HG02938 (cell line): ENCODE measurements around the gene RASD1.

ENCODE experiments used
- ATAC-seq: cut with Tn5 transposase; IDR thresholded peaks from one replicate; pipeline ENCODE4 v1.9.1; 2021; ENCODE audit warnings: mild to moderate bottlenecking, moderate library complexity; ENCODE audit not compliant: unreplicated experiment

The RASD1 gene

DNA sequence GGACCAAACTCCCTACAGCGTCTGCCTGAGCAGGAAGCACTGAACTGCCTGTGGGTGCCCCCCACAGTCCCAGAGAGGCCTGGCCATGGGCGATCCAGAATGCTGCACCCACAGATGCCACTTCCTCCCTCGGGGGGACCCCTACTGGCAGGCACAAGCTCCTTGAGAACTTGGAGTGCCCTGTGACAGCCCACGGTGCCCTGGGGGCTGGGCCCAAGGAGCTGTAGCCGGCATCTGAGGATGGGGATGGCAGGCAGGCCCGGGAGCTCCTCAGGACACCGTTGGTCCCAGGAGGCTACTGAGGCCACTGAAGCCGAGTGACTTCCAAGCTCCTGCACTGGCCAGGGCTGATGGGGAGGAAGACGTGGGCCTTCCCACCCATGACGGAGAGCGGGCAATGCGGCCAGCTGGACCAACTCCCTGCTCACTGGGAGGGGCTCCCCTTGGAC lies 15.1 kb upstream of the RASD1 start:
- no peak for ATAC-seq

DNA sequence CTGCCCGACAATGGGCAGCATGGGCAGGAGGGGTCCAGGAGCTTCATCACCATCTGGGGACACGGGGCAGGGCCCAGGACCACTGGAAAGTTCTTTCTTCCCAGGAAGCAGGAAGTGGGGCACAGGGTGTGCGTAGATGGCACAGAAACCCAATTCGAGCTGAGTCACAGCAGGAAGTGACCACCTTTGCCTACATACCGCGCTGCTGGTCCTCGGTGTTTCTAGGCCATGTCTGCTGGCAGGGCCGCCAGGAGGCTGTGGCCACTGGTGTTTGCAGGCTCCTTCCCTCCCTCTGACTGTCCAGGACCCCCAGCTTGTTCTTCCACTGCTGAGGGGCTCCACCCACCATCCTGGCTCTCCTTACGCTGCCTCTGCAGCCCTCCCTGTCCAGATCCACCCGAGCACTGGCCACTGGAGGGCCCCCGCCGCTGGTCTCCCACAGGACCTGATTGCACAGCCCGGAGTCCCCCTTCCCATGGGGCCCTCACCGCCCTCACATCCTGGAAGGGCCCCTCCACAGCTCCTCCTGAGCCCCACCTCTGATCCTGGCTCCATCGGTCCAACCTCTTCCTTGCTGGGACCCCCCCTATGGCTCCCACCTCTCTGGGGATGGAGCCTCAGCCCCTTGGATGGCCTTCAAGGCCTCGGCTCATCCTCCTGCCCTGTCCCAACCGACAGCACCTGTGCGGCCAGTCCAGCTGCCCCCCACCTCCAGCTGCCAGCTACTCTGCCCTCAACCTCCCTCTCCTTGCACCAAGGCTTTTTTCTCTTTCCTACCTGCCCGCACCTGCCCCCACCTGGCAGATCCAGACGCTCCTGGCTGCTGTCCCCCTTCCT lies 14.5 kb upstream of the RASD1 start:
- ATAC-seq: no peak

- no peak for ATAC-seq
Measured at GRCh38 chr17:17509601-17510425, 13.6 kb upstream of the RASD1 start.

DNA sequence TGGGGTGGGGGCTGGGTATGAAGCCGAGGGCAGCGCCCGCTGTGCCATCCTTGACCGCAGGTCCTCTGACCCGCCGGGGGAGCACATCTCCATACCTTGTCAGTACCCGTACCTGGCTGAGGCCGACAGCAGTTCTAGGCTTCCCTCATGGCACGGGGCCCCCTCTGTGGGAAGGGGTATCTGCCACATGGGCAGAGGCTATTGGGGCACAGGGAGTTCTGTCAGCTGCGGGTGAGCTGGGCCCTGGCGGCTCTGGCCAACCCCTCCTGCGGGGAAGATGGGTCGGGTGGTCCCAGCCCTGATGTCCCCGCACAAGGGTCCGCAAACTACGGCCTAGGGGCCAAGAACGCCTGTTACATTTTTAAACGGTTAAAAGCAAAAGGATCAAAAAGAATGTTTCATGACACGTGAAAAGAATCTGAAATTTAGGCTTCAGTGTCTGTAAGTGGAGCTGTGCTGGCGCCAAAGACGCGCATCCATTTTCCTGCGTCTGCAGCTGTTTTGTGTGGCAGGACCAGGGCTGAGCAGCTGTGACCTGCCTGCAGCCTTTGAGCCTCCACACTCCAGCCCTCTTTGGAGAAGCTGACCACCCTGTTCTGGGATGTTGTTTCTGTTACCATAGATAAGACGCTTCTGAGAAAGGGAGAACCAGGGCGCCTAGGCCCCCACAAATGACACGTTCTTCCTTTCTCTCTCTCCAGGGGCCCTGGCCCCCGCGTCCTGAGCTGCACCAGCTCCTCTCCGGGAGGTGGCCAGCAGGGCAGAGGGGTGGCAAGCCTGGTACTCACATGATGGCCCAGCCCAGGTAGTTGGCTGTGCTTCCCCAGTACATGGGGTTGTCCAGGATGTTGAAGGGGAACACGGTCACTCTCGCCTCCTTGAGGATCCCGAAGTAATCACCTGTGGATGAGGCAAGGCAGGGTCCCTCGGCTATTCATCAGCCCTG lies 12.7 kb upstream of the RASD1 start:
- ATAC-seq: no peak

GRCh38 chr17:17508019-17508535 lies 11.9 kb upstream of the RASD1 start:
- no peak for ATAC-seq

GRCh38 chr17:17507465-17508011 lies 11.3 kb upstream of the RASD1 start:
- no peak for ATAC-seq

- ATAC-seq: no peak
Measured at GRCh38 chr17:17506893-17507464, 10.8 kb upstream of the RASD1 start.

- no peak for ATAC-seq
Measured at GRCh38 chr17:17506181-17506741, 10.1 kb upstream of the RASD1 start.

GRCh38 chr17:17505610-17506171 lies 9.5 kb upstream of the RASD1 start:
- no peak for ATAC-seq

DNA sequence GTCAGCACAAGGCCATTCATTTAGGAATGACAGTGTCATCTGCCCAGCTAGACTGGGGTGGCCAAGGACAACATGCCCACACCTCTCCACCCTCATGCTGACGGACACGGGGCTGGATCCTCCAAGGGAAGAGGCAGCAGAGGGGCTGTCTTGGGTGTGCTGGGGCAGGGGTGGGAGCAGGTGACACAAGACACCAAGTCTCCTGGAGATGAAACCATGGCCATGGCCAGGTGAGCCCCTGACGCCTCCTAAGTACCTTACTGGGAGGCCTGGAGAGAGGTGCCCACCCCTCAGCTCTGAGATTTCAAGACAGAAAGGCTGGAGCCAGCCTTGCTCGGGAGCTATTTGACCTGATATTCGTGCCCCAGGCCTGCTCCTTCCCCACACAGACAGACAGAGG lies 9.0 kb upstream of the RASD1 start:
- no peak for ATAC-seq

DNA sequence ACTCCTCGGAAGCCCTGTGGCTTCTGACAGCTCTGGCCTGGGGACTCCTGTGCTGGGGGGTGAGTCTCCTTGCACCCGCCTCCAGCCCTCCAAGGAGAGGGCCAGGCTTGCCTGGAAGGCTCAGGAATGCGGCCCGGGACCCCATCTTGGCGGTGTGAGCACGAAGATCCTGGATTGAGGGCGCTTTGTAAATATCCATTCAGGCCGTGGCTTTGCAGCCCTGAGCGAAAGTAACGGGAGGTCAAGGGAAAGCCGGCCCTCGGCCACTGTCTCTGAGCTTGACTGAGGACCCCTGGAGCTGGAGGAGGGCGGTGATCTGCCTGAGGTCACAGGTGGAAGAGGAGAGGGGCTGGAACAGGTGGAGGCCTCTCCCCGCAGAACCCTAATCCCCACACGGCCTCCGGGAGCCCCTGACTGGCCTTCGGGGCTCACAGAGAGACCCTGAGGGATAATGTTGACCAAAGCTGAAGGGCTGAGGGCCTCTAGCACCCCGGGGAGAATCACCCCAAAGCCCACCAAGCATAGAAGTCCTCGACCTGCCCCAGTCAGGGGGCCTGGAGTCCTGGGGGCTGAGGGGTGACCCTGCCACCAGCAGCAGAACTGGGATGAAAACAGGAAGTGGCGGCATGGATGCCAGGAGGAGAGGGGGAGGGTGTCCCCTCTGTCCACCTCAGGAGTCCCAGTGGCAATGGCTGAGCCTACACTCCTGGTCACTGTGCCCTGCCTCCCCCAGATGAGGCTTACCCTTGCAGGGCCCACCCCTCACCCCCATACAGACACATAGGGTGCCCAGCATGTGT lies 8.3 kb upstream of the RASD1 start:
- ATAC-seq: no peak

- ATAC-seq: no peak
Measured at GRCh38 chr17:17503566-17504130, 7.5 kb upstream of the RASD1 start.

DNA sequence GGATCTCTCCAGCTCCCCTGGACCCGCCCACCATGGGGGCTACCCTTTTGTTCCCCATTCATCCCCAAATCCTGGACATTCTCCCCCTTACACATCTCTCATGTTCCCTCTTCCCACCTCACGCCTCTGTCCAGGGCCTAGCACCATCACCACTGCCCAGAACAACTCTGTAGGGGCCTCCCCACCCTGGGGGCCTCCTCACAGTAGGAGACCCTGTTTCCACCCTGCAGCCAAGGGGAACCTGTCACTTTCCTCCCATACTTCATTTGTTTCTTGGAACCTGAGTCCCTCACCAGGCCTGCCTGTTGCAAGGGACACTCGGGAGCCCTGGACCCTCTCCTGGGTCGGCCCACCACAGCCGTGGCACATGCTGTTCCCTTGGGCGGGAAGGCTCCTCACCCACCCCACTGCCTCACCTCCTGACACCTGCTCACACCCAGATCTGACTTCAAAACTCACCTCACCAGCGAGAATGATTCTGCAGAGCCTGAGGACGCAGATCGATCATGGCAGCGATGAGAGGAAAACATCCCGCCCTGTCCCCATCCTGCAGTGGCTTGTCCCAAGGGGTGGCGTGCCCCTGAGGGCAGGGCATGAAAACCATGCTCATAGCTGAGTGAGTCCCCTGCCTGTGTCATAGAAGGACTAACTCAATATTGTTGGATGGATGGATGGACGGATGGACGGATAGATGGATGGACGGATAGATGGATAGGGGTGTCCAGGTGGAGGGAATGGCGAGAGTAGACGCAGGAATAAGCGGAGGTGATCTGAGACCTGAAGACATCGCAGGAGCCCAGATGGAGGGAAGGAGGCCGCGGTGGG lies 6.8 kb upstream of the RASD1 start:
- no peak for ATAC-seq

DNA sequence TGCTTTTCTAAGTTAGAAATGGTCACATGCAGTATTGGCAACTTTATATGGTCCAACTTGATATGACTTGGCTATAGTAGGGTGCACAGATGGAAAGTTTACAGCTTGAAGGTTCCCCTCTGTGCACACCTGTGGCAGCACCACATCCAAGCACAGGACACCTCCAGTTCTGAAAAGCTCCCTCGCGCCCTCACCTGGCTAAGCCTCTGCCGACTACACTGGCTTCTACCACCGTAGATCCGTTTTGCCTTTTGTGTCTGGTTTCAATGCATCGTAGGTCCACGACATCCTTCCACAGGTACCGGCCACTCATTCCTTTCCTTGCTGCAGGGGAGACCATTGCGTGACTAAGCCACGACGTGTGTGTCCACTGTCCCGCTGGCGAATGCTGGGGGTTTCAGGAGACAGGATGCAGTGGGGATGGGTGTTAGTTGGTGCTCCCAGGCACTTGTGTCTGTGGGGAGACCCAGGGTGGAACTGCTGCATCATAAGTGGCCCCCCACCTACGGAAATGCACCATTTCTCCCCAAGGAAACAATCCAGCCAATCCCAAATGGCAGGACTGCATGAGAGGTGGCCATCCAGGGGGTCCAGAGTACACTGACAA lies 4.9 kb upstream of the RASD1 start:
- no peak for ATAC-seq

- ATAC-seq: no peak
Measured at GRCh38 chr17:17499402-17500145, 3.4 kb upstream of the RASD1 start.

DNA sequence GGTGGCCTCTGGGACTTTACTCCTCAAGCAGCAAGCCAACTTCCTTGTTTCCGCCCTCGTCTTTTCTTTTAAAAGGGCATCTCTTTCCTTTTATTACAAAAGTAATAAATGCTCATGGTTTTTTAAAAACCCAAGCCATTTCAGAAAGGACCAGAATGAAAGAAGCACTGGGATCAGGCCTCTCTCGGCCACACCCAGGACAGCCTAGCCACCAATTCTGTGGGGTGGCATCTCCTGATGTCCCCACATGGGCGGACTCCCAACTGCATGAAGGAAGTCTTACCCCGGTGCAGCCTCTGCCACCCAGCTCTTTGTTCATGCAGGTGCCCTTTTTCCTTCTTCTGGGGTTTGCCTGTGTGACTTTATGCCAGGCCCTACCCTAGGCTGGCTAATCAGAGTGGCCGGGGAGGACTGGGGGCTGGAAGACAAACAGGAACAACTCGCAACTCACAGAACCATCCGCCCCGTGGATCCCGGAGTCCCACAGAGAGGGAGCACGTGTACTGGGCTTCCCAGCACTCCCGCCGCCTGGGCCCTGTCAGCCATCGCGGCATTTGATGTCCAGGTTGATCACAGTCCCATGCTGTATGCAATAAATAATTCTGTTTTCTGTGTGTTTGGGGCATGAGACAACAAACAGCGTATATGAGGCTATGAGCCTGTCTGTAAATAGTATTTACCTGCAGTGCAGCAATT lies 2.6 kb upstream of the RASD1 start:
- no peak for ATAC-seq
